HFFc6 (cell line): ENCODE data around the gene CA4. TPM values are rescaled to one million over a fixed set of nuclear protein-coding genes. Genes with fewer than 3 reads are reported as not detected.

Experiments used
- DNase-seq: peaks from one replicate; pipeline ENCODE4 v3.0.0-alpha.2; 2018
- H3K27ac Mint-ChIP-seq: 2 replicates; pipeline ENCODE4 v1.8.0; 2020; ENCODE audit warnings: mild to moderate bottlenecking, mixed read lengths
- H3K27me3 Mint-ChIP-seq: 2 replicates; pipeline ENCODE4 v1.8.0; 2021; ENCODE audit warnings: mild to moderate bottlenecking, moderate library complexity, mixed read lengths; ENCODE audit not compliant: insufficient read depth
- H3K36me3 Mint-ChIP-seq: 2 replicates; pipeline ENCODE4 v1.8.0; 2021; ENCODE audit warnings: low read depth, mixed read lengths
- H3K4me1 Mint-ChIP-seq: 2 replicates; pipeline ENCODE4 v1.8.0; 2020; ENCODE audit warnings: low read depth, mixed read lengths
- H3K4me3 Mint-ChIP-seq: 2 replicates; pipeline ENCODE4 v1.8.0; 2020; ENCODE audit warnings: mild to moderate bottlenecking, moderate library complexity, mixed read lengths
- H3K9me3 Mint-ChIP-seq: 2 replicates; pipeline ENCODE4 v1.8.0; 2020; ENCODE audit warnings: mild to moderate bottlenecking, mixed read lengths
- CTCF ChIP-seq: fragments of 200-600 bp; sonication (generic); IDR thresholded peaks from 2 replicates; pipeline ENCODE4 v1.5.0; 2021; ENCODE audit warnings: antibody characterized with exemption, mild to moderate bottlenecking
- total RNA-seq, 6 experiments: library from RNA; stranded (reverse); fragmentation: NEBNext Ultra II Directional; extraction: Animal tissue kit (Norgen Biotek cat#: 25700); gene quantifications; 2 replicates in 1 of 6; 3 replicates in 5 of 6; pipeline ENCODE4 v1.2.3, GENCODE V29; 2021

CA4 gene
- total RNA-seq, 6 experiments from 2014 or later: not detected

- Mint-ChIP-seq H3K27ac (no peak overlapping the region), H3K4me1 (peaks cover 36% of the 10 kb centered on the region), H3K4me3 (no peak overlapping the region), H3K9me3 (no peaks in the 10 kb centered on the region), H3K27me3 (peaks cover 22% of the 10 kb centered on the region), H3K36me3 (peaks cover 5% of the 10 kb centered on the region; the same call in 1 of the 2 replicates)
- DNase-seq: no peak
- no peak for TF ChIP-seq CTCF
These were observed 12.0 kb upstream of the CA4 start for GRCh38 chr17:60137731-60138130.

- Mint-ChIP-seq H3K27me3 (peaks cover 26% of the 10 kb centered on the region), H3K36me3 (no peaks in the 10 kb centered on the region), H3K9me3 (no peaks in the 10 kb centered on the region), H3K4me1 (peaks cover 36% of the 10 kb centered on the region), H3K27ac (no peak overlapping the region), H3K4me3 (no peak overlapping the region)
- no peak for TF ChIP-seq CTCF
- DNase-seq: no peak
These were observed 10.9 kb upstream of the CA4 start for GRCh38 chr17:60138769-60139437.

GRCh38 chr17:60139438-60140285 is 10.1 kb upstream of the CA4 start:
- Mint-ChIP-seq H3K4me1 (peaks cover 37% of the 10 kb centered on the region), H3K27ac (no peak overlapping the region), H3K9me3 (no peaks in the 10 kb centered on the region), H3K27me3 (peaks cover 31% of the 10 kb centered on the region), H3K4me3 (no peak overlapping the region), H3K36me3 (no peaks in the 10 kb centered on the region)
- peak; percentile 58; the same call in 1 of the 2 replicates for TF ChIP-seq CTCF
- peak; percentile 32 for DNase-seq

GRCh38 chr17:60141111-60142018 is 8.4 kb upstream of the CA4 start:
- Mint-ChIP-seq H3K4me3 (peak overlapping the region; percentile 90), H3K9me3 (no peaks in the 10 kb centered on the region), H3K27ac (no peak overlapping the region), H3K4me1 (peaks cover 27% of the 10 kb centered on the region), H3K27me3 (peaks cover 42% of the 10 kb centered on the region), H3K36me3 (no peaks in the 10 kb centered on the region)
- no peak for DNase-seq
- TF ChIP-seq CTCF: no peak

- peak; percentile 88 for TF ChIP-seq CTCF
- peak; percentile 88 for DNase-seq
- peaks cover 27% of the 10 kb centered on the region for H3K4me1 Mint-ChIP-seq
- peak overlapping the region; percentile 92 for H3K27ac Mint-ChIP-seq
- peaks cover 50% of the 10 kb centered on the region for H3K27me3 Mint-ChIP-seq
- H3K9me3 Mint-ChIP-seq: no peaks in the 10 kb centered on the region
- no peaks in the 10 kb centered on the region for H3K36me3 Mint-ChIP-seq
- H3K4me3 Mint-ChIP-seq: peak overlapping the region; percentile 90
These were observed 6.8 kb upstream of the CA4 start for GRCh38 chr17:60142872-60143499.
